Measurements from ENCODE around the gene M6PR.
"Not testable (repeated sequence)": the region's sequence is repeated elsewhere in the genome, so short reads cannot be mapped to it uniquely, and the experiment has no call there.

GRCh38 chr12:8934080-8934479, 15.4 kb downstream of the M6PR start:
- TF ChIP-seq CTCF, POLR2A (IDR thresholded peaks at IDR 0.05): not testable (repeated sequence)

Measured in Peyer's patch (tissue), 4 donors.